GM21390 (cell line): ENCODE results near the gene ING4.

Experiments
- ATAC-seq: cut with Tn5 transposase; IDR thresholded peaks from one replicate; pipeline ENCODE4 v1.9.1; 2021; ENCODE audit not compliant: unreplicated experiment

Gene ING4

DNA sequence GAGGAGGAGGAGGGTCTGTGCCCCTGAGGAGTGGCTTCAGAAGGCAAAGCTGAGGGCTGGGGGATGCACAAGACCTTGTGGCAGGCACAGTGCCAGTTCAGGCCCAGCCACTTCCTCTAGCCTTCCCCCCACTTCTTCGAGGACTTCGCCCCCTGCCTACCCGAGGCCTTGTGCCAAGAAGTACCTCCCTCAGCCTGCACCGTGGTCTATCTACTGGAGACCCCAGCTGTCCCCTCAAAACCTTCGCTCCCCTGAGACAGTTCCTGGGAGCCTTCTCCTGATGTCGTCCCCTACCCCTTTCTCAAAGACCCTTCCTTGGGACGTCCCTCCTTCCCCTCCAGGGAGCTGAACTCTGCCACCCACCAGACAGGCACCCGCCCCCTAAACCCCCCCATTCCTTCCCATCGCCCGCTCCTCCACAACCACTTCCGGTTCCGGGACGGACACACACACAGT, 25.7 kb upstream of the ING4 start:
- peak; percentile 42 for ATAC-seq

- no peak for ATAC-seq
These were observed 22.9 kb upstream of the ING4 start for GRCh38 chr12:6685814-6686213.

GRCh38 chr12:6684609-6685008, 21.7 kb upstream of the ING4 start:
- ATAC-seq, result no peak

DNA sequence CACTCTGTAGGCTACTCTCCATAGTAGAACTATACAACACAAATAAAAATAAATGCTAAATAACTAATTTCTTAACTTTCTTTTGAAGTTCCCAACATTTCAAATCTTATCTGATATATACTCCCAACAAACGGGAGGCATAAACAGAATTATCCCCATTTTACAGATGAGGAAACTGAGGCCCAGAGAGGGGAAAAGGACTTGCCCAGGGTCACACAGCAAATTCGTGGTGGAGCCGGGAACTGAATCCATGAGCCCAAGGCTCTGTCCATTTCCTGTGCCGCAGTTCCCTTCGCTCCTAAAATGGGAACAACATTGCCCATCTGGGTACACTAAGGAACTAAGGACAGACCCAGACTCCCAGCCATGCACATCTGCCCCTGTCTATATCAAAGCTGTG, 14.0 kb upstream of the ING4 start:
- no peak for ATAC-seq

- ATAC-seq, result no peak
These were observed 9.2 kb upstream of the ING4 start for GRCh38 chr12:6672143-6672542.

DNA sequence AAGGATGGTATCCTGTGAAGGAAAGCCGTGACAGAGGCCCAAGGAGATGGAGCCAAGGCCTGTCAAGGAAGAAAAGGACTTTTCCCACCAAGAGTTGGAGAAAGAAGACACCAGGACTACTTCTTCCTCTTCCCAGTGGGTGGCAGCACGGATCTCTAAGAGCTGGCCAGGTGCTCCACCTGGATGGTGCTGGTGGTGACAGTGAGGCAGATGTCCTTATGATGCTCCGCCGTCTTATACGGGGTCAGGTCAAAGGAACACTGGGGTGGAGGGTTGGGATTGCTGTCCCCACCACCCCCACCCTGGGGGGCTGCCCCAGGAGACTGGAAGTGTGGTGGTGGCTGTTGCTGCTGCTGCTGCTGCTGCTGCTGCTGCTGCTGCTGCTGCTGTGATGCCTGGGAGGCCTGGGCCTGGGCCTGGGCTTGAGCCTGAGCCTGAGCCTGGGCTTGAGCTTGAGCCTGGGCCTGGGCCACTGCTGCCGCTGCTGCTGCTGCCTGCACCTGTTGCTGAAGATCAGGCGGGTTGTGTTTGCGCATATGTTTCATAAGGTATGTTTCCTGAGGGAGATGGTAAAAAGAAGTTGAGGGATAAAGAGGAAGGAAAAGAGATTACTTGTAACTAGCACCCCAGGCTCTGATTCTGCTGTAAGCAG, 4.8 kb upstream of the ING4 start:
- ATAC-seq, result no peak

GRCh38 chr12:6666211-6666610, 3.3 kb upstream of the ING4 start:
- ATAC-seq, result no peak

- ATAC-seq, result no peak
These were observed 2.0 kb upstream of the ING4 start for GRCh38 chr12:6664902-6665301.

- ATAC-seq, result no peak
These were observed 365 bp downstream of the ING4 start for GRCh38 chr12:6662602-6662905.

DNA sequence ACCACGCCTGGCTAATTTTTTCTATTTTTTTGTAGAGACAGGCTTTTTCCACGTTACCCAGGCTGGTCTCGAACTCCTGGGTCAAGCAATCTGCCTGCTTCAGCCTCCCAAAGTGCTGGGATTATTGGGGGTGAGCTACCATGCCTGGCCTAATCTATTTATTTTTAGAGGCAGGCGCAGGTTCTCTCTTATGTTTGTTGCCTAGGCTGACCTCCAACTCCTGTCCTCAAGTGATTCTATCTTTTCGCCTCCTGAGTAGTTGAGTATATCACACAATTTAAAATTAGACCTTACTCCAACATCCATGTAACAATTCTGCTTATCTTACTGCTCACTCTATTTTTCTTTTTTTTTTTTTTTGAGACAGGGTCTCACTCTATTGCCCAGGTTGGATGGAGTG, 8.9 kb downstream of the ING4 start:
- no peak for ATAC-seq

DNA sequence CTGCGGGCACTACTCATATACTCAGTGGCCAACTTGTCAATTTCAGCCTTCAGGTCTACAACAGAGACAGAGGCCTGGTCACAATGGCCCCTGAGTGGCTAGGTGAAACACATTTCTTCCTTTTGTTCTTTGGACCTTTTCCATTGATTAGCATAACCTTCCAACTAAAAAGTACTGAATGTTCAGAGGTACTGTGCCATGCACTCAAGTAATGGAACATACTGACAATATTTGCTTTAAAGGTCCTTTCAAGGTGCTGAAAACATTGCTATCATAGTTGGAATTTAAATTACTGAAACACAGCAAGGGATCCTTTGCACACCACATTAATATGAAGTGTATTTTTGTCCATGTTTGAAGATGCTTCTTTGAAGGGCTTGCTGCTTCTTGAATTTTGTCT, 9.6 kb downstream of the ING4 start:
- ATAC-seq, result no peak

DNA sequence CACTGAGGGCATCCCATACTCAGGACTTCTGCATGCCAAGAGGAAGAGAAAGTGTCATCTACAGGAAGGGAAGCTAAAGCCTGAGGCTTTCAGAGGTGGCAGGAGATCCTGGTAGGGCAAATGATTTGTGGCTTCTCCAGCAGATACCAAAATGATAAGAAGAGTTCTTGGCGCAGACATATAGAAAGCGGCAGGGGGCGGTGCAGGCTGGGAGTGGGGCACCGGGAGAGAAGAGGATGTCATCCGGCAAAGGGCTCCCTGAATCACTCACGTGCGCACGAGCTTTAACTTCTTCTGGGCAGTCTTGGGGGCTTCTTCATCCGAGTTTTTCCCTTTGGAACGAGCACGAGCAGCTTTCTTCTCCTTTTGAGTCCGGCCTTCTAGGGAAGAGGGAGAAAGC, 10.5 kb downstream of the ING4 start:
- no peak for ATAC-seq

GRCh38 chr12:6650832-6651231, 12.1 kb downstream of the ING4 start:
- no peak for ATAC-seq

- ATAC-seq, result no peak
These were observed 15.8 kb downstream of the ING4 start, which contains the start of gene ACRBP for GRCh38 chr12:6647083-6647604. TSS of gene ACRBP (minus strand) at chr12:6647432. CDS start at chr12:6647366, 66 bp downstream.

GRCh38 chr12:6646276-6647082, 16.4 kb downstream of the ING4 start:
- ATAC-seq, result no peak

- no peak for ATAC-seq
These were observed 18.0 kb downstream of the ING4 start for GRCh38 chr12:6644903-6645302.

GRCh38 chr12:6644257-6644596, 18.7 kb downstream of the ING4 start:
- no peak for ATAC-seq

GRCh38 chr12:6643569-6644256, 19.2 kb downstream of the ING4 start:
- ATAC-seq, result no peak

DNA sequence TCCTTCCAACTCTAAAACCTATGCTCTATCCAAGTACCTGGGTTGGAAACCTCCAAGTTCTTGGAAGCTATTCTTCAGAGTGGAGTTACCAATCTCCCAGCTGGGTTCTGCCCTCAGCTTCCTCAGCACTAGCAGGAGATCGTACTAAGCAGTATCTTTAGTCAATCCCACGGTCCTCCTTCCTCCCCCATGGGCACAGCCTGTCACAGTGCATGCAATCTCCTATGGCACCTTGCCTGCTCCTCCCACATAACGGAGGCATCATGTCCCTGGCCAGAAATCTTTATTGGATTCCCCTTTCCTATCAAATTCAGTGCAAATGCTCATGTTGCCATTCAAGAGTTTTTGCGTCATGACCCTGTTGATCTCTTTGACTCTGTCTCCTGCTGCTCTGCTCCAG, 21.8 kb downstream of the ING4 start:
- no peak for ATAC-seq

GRCh38 chr12:6640497-6640896, 22.4 kb downstream of the ING4 start:
- no peak for ATAC-seq

- ATAC-seq, result no peak
These were observed 23.6 kb downstream of the ING4 start for GRCh38 chr12:6639151-6639801.
